Calu3 (cell line): ENCODE results near the gene ADD3. TPM values are rescaled to one million over a fixed set of nuclear protein-coding genes. Genes with fewer than 3 reads are reported as not detected.

Experiments used
- BruUV-seq: library from RNA; stranded (reverse); fragments of 400-500 nt; replicated peaks from 2 replicates; lab custom pipeline; 2021; lab: Mats Ljungman, UMichigan
- CTCF ChIA-PET: fragments of 300-600 bp; sonication (Branson Sonifier 250); formaldehyde crosslinking; loops from one replicate; lab custom pipeline; 2022; ENCODE audit warnings: antibody characterized with exemption; lab: Charles Lee
- DNase-seq: peaks from one replicate; pipeline ENCODE4 v3.0.0; 2022
- H3K27ac Mint-ChIP-seq: one replicate; pipeline ENCODE4 v1.8.0; 2022; ENCODE audit warnings: mixed read lengths; ENCODE audit not compliant: unreplicated experiment
- H3K27me3 Mint-ChIP-seq: one replicate; pipeline ENCODE4 v1.8.0; 2022; ENCODE audit warnings: mixed read lengths; ENCODE audit not compliant: unreplicated experiment
- H3K36me3 Mint-ChIP-seq: one replicate; pipeline ENCODE4 v1.8.0; 2022; ENCODE audit warnings: mild to moderate bottlenecking, moderate library complexity, mixed read lengths; ENCODE audit not compliant: insufficient read depth, unreplicated experiment
- H3K4me1 Mint-ChIP-seq: one replicate; pipeline ENCODE4 v1.8.0; 2022; ENCODE audit warnings: mild to moderate bottlenecking, low read depth, mixed read lengths; ENCODE audit not compliant: unreplicated experiment
- H3K4me3 Mint-ChIP-seq: one replicate; pipeline ENCODE4 v1.8.0; 2022; ENCODE audit warnings: mild to moderate bottlenecking, low read depth, moderate library complexity, mixed read lengths; ENCODE audit not compliant: unreplicated experiment
- H3K9me3 Mint-ChIP-seq: one replicate; pipeline ENCODE4 v1.8.0; 2022; ENCODE audit warnings: low read depth, mixed read lengths; ENCODE audit not compliant: unreplicated experiment
- intact Hi-C: fragments of 100-400 bp; cut with micrococcal nuclease; formaldehyde crosslinking; loops from one replicate; pipeline ENCODE4 v1.10.0; 2022; ENCODE audit not compliant: unreplicated experiment
- total RNA-seq: library from RNA; stranded (reverse); gene quantifications from 2 replicates; pipeline ENCODE4 v1.2.3, GENCODE V29; 2022
- TF ChIP-seq, protein P1 (sequence below): fragments of 200-600 bp; IDR thresholded peaks from one replicate; pipeline ENCODE4 v1.8.0; 2022; ENCODE audit warnings: antibody characterized with exemption; ENCODE audit not compliant: unreplicated experiment

Gene ADD3
- total RNA-seq, 1 experiment from 2014 or later = 64.4 TPM

DNA sequence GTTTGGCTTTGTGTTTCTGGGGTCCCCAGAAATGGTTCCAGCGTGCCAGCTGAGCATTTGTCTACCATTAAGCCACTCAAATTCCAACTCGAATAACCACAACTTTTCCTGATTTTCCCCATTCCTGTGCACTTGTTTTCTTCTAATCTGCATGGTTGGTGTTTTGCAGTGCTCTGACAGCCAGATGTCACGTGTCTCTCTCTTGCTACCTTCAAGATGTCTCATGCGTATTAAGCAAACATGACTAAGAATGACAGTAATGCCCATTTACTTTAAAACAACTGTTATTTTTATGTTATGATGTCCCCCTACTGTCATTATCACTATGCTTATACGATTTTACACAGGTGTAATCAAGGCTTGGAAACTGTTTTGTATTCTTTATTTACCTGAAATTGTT, 164.4 kb downstream of the ADD3 start:
- TF ChIP-seq, protein P1, sequence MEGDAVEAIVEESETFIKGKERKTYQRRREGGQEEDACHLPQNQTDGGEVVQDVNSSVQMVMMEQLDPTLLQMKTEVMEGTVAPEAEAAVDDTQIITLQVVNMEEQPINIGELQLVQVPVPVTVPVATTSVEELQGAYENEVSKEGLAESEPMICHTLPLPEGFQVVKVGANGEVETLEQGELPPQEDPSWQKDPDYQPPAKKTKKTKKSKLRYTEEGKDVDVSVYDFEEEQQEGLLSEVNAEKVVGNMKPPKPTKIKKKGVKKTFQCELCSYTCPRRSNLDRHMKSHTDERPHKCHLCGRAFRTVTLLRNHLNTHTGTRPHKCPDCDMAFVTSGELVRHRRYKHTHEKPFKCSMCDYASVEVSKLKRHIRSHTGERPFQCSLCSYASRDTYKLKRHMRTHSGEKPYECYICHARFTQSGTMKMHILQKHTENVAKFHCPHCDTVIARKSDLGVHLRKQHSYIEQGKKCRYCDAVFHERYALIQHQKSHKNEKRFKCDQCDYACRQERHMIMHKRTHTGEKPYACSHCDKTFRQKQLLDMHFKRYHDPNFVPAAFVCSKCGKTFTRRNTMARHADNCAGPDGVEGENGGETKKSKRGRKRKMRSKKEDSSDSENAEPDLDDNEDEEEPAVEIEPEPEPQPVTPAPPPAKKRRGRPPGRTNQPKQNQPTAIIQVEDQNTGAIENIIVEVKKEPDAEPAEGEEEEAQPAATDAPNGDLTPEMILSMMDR = no peak

GRCh38 chr10:110174201-110174600, 166.4 kb downstream of the ADD3 start:
- Mint-ChIP-seq H3K27me3 (peaks cover 13% of the 10 kb centered on the region), H3K4me1 (no peaks in the 10 kb centered on the region), H3K27ac (no peak overlapping the region), H3K4me3 (no peak overlapping the region), H3K9me3 (no peaks in the 10 kb centered on the region), H3K36me3 (no peaks in the 10 kb centered on the region)
- CTCF ChIA-PET = no interaction called here
- intact Hi-C loops = no loop called here
- BruUV-seq = no TSS peak
- TF ChIP-seq, protein P1 = no peak
- DNase-seq = no peak

More for the DNA sequence above, 164.4 kb downstream of the ADD3 start:
- no TSS peak for BruUV-seq
- intact Hi-C loops = no loop called here
- no peak overlapping the region for H3K27ac Mint-ChIP-seq
- CTCF ChIA-PET = interaction anchor here (0.6 kb wide), 2 partner anchors 280 to 332 kb away, joined by 3 to 8 read pairs; no protein-coding TSS in a partner anchor
- peaks cover 26% of the 10 kb centered on the region for H3K27me3 Mint-ChIP-seq
- no peaks in the 10 kb centered on the region for H3K36me3 Mint-ChIP-seq
- H3K9me3 Mint-ChIP-seq = no peaks in the 10 kb centered on the region
- no peaks in the 10 kb centered on the region for H3K4me1 Mint-ChIP-seq
- H3K4me3 Mint-ChIP-seq = no peak overlapping the region
- no peak for DNase-seq

- no TSS peak for BruUV-seq
- Mint-ChIP-seq H3K4me1 (no peaks in the 10 kb centered on the region), H3K27ac (no peak overlapping the region), H3K9me3 (no peaks in the 10 kb centered on the region), H3K36me3 (no peaks in the 10 kb centered on the region), H3K27me3 (peaks cover 7% of the 10 kb centered on the region), H3K4me3 (no peak overlapping the region)
- no peak for DNase-seq
- intact Hi-C loops = no loop called here
- CTCF ChIA-PET = interaction anchor here (0.5 kb wide), 1 partner anchor 52 kb away, joined by 8 read pairs; no protein-coding TSS in a partner anchor
- TF ChIP-seq, protein P1 = no peak
These were observed 167.0 kb downstream of the ADD3 start for GRCh38 chr10:110174816-110175215.

DNA sequence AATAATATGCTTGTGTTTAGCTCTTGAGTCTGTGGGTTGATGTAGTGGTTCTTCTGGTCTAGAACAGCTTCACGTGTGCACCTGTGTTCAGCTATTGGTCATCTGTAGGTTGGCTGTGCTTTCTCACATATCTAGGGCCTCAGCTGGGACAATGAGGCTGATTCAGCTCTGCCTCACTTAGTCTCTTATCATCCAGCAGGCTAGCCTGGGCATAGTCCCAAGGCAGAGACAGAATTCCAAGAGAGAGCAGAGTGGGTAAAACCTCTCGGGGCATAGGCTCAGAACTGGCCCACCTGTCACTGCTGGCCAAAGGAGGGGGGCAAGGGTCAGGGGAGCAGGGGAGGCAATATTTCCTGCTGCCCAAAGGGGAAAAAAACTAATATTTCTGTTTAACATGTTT, 167.6 kb downstream of the ADD3 start:
- no peaks in the 10 kb centered on the region for H3K36me3 Mint-ChIP-seq
- no peak overlapping the region for H3K4me3 Mint-ChIP-seq
- H3K27ac Mint-ChIP-seq = no peak overlapping the region
- CTCF ChIA-PET = interaction anchor here (0.5 kb wide), 1 partner anchor 51 kb away, joined by 8 read pairs; no protein-coding TSS in a partner anchor
- no peaks in the 10 kb centered on the region for H3K4me1 Mint-ChIP-seq
- intact Hi-C loops = no loop called here
- BruUV-seq = no TSS peak
- H3K27me3 Mint-ChIP-seq = peaks cover 1% of the 10 kb centered on the region
- no peaks in the 10 kb centered on the region for H3K9me3 Mint-ChIP-seq
- TF ChIP-seq, protein P1 = no peak
- no peak for DNase-seq
